Measurements from ENCODE around the gene GFOD1. TPM values are rescaled to one million over a fixed set of nuclear protein-coding genes. Genes with fewer than 3 reads are reported as not detected.

Gene GFOD1
- total RNA-seq, 2 experiments from 2014 or later, result 22.6 to 35.0 TPM

DNA sequence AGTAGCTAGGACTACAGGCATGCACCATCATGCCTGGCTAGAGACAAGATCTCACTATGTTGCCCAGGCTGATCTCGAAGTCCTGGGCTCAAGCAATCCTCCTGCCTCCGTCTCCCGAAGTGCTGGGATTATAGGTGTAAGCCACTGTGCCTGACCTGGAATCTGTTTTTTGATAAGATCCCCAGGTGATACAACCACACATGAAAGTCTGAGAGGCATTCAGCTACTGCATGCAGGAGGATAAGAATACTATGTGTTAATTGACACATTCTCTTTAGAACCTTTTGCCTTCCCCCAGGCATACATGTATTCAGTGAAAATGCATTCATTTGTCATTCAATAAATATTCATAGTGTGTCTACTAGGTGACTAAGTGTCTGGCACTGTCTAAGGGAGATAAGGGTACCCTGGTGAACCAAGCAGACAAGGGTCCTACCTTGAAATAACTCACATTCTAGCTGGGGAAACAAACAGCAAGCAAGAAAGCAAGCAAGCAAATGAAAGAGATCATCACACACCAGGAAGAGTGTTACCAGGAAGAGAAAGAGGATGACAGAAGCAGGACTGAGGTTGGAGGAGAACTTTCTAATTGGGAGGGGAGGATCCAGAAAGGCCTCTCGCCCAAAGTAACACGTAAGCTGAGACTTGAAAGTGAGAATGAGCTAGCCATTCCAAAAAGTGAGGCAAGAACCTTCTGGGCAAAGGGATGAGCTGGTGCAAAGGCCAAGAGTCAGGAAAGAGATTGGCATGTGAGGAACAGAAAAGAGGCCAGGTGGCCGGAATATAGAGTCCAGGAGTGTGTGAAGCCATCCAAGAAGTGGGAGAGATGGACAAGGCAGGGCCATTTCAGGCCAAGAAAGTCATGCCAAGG is 6.5 kb downstream of the GFOD1 start:
- BruUV-seq (replicated peaks), result no TSS peak
- CTCF ChIA-PET (ENCODE audit: unreplicated experiment), result no interaction called here
- H3K4me1 ChIP-seq (ENCODE audit: insufficient read depth, low read length, poor library complexity, severe bottlenecking), result peaks cover 52% of the 10 kb centered on the region
- no peak for TF ChIP-seq EZH2phosphoT487 (IDR thresholded peaks at IDR 0.05; ENCODE audit: borderline replicate concordance, low read depth, low read length)
- H3K9me2 ChIP-seq (ENCODE audit: insufficient read depth, low read length), result no peaks in the 10 kb centered on the region
- H3K4me3 ChIP-seq (ENCODE audit: low read depth, low read length, poor library complexity, severe bottlenecking), result no peak overlapping the region
- POLR2A ChIA-PET, result interaction anchor here (0.7 to 1.7 kb wide), 4 partner anchors 16 to 640 kb away, joined by 3 to 6 read pairs (median 3); partner anchors contain the start of gene NOL7
- 0 out of 2 replicates have a peak overlapping the region, but pooled peaks have one; percentile 31 for H3K4me2 ChIP-seq (ENCODE audit: low read length)
- H3K9me3 ChIP-seq (ENCODE audit: low read length), result peaks cover 4% of the 10 kb centered on the region; the same call in 1 of the 2 replicates
- H4K20me1 ChIP-seq (ENCODE audit: insufficient read depth, low read length), result peaks cover 24% of the 10 kb centered on the region; the same call in 1 of the 2 replicates
- intact Hi-C loops (cut with micrococcal nuclease; ENCODE audit: unreplicated experiment), result no loop called here
- H3K27ac ChIP-seq (ENCODE audit: low read depth, low read length, poor library complexity, severe bottlenecking), result peak overlapping the region; percentile 9
- DNase-seq (ENCODE audit: low spot score), result no peak
- H3K36me3 ChIP-seq (ENCODE audit: insufficient read depth, low read length), result peaks cover 68% of the 10 kb centered on the region
- H2AFZ ChIP-seq (ENCODE audit: low read length), result no peak overlapping the region
- H3K79me2 ChIP-seq (ENCODE audit: insufficient read depth, low read depth, low read length), result peaks cover 66% of the 10 kb centered on the region

DNA sequence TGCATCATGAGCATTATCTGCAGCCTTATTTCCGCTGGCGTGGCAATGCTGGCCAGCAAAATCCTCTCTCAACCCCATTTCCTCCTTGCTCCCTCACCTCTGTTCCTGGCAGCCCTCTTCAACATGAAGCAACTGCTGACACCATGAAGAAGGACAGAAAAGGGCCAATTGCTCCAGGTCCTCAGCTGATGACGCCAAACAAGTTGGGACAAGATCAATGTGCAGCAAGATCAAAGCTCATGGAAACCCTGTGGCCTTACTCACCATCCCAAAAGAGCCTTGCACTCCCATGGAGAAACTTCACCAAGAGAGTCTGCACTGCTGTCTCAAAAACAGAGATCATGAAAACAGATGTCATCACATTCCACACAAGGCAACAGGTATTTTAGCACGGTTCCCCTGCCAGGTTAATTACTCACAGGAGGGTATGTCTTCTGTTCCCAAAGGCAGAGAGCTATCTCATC is 7.4 kb downstream of the GFOD1 start:
- H4K20me1 ChIP-seq (ENCODE audit: insufficient read depth, low read length), result peaks cover 22% of the 10 kb centered on the region; the same call in 1 of the 2 replicates
- H3K79me2 ChIP-seq (ENCODE audit: insufficient read depth, low read depth, low read length), result peaks cover 60% of the 10 kb centered on the region
- CTCF ChIA-PET (ENCODE audit: unreplicated experiment), result no interaction called here
- POLR2A ChIA-PET, result interaction anchor here (0.8 to 1.7 kb wide), 4 partner anchors 15 to 136 kb away, joined by 3 to 6 read pairs (median 4); partner anchors contain the start of gene NOL7
- intact Hi-C loops (cut with micrococcal nuclease; ENCODE audit: unreplicated experiment), result no loop called here
- H3K36me3 ChIP-seq (ENCODE audit: insufficient read depth, low read length), result peaks cover 71% of the 10 kb centered on the region
- peaks cover 5% of the 10 kb centered on the region; the same call in 1 of the 2 replicates for H3K9me3 ChIP-seq (ENCODE audit: low read length)
- H3K4me2 ChIP-seq (ENCODE audit: low read length), result peak overlapping the region; percentile 5; the same call in 1 of the 2 replicates
- H3K9me2 ChIP-seq (ENCODE audit: insufficient read depth, low read length), result no peaks in the 10 kb centered on the region
- H2AFZ ChIP-seq (ENCODE audit: low read length), result no peak overlapping the region
- H3K27ac ChIP-seq (ENCODE audit: low read depth, low read length, poor library complexity, severe bottlenecking), result no peak overlapping the region
- no peak for TF ChIP-seq EZH2phosphoT487 (IDR thresholded peaks at IDR 0.05; ENCODE audit: borderline replicate concordance, low read depth, low read length)
- TF ChIP-seq, protein P1, sequence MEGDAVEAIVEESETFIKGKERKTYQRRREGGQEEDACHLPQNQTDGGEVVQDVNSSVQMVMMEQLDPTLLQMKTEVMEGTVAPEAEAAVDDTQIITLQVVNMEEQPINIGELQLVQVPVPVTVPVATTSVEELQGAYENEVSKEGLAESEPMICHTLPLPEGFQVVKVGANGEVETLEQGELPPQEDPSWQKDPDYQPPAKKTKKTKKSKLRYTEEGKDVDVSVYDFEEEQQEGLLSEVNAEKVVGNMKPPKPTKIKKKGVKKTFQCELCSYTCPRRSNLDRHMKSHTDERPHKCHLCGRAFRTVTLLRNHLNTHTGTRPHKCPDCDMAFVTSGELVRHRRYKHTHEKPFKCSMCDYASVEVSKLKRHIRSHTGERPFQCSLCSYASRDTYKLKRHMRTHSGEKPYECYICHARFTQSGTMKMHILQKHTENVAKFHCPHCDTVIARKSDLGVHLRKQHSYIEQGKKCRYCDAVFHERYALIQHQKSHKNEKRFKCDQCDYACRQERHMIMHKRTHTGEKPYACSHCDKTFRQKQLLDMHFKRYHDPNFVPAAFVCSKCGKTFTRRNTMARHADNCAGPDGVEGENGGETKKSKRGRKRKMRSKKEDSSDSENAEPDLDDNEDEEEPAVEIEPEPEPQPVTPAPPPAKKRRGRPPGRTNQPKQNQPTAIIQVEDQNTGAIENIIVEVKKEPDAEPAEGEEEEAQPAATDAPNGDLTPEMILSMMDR (conservative IDR thresholded peaks at IDR 0.05; ENCODE audit: low read length), result no peak
- peaks cover 52% of the 10 kb centered on the region for H3K4me1 ChIP-seq (ENCODE audit: insufficient read depth, low read length, poor library complexity, severe bottlenecking)
- H3K4me3 ChIP-seq (ENCODE audit: low read depth, low read length, poor library complexity, severe bottlenecking), result no peak overlapping the region
- DNase-seq (ENCODE audit: low spot score), result no peak
- no TSS peak for BruUV-seq (replicated peaks)

DNA sequence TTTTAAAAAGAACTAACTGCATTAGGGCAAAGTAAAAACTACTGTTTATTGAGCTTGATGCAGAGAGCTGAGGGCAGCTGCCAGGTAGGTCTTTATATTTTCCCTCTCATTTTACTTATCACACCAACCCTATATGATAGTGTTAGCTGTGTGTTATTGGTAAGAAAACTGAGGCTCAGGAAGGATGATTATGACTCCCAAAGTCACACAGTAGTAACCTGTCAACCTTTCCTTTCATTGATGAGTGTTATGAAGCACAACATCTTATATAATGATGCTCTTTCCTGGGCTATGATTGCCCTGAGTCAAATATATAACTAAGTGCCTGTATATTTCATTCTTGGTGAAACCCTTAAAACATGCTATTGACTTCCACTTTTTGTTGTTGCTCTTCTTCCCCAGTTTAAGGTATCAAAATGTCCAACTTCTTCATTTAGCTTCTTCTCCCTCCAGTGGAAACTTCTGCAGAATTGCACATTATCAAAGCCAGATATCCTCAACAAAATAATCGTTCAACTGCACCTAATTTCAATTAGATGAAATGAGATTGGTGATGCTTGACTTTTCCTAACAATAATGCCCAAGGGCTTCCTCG is 8.1 kb downstream of the GFOD1 start:
- peaks cover 78% of the 10 kb centered on the region for H3K36me3 ChIP-seq (ENCODE audit: insufficient read depth, low read length)
- no peak overlapping the region for H2AFZ ChIP-seq (ENCODE audit: low read length)
- DNase-seq (ENCODE audit: low spot score), result no peak
- CTCF ChIA-PET (ENCODE audit: unreplicated experiment), result no interaction called here
- intact Hi-C loops (cut with micrococcal nuclease; ENCODE audit: unreplicated experiment), result no loop called here
- no peaks in the 10 kb centered on the region for H3K9me2 ChIP-seq (ENCODE audit: insufficient read depth, low read length)
- no peak overlapping the region for H3K4me3 ChIP-seq (ENCODE audit: low read depth, low read length, poor library complexity, severe bottlenecking)
- peak overlapping the region; percentile 19 for H3K4me2 ChIP-seq (ENCODE audit: low read length)
- TSS peak; percentile 16 for BruUV-seq (replicated peaks)
- no peak overlapping the region for H3K27ac ChIP-seq (ENCODE audit: low read depth, low read length, poor library complexity, severe bottlenecking)
- peaks cover 5% of the 10 kb centered on the region; the same call in 1 of the 2 replicates for H3K9me3 ChIP-seq (ENCODE audit: low read length)
- H3K4me1 ChIP-seq (ENCODE audit: insufficient read depth, low read length, poor library complexity, severe bottlenecking), result peaks cover 52% of the 10 kb centered on the region
- POLR2A ChIA-PET, result interaction anchor here (0.7 to 1.7 kb wide), 6 partner anchors 14 to 83 kb away, joined by 3 to 7 read pairs (median 4); no protein-coding TSS in a partner anchor
- H3K79me2 ChIP-seq (ENCODE audit: insufficient read depth, low read depth, low read length), result peaks cover 60% of the 10 kb centered on the region
- TF ChIP-seq EZH2phosphoT487 (IDR thresholded peaks at IDR 0.05; ENCODE audit: borderline replicate concordance, low read depth, low read length), result no peak
- TF ChIP-seq, protein P1 (conservative IDR thresholded peaks at IDR 0.05; ENCODE audit: low read length), result no peak
- peaks cover 16% of the 10 kb centered on the region; the same call in 1 of the 2 replicates for H4K20me1 ChIP-seq (ENCODE audit: insufficient read depth, low read length)

Measured in OCI-LY7 (cell line).